ENCODE data around the gene PTPRN2.
"Not testable (repeated sequence)": the region's sequence is repeated elsewhere in the genome, so short reads cannot be mapped to it uniquely, and the experiment has no call there.

PTPRN2 gene

GRCh38 chr7:158258411-158259130, 329.1 kb downstream of the PTPRN2 start:
- TF ChIP-seq ZFX (IDR thresholded peaks at IDR 0.05; ENCODE audit: borderline replicate concordance) (no peak), CTCF (IDR thresholded peaks at IDR 0.05) (no peak)
- no peak overlapping the region for H3K27ac ChIP-seq

GRCh38 chr7:158257516-158258410, 329.9 kb downstream of the PTPRN2 start:
- H3K27ac ChIP-seq = no peak overlapping the region
- TF ChIP-seq ZFX (IDR thresholded peaks at IDR 0.05; ENCODE audit: borderline replicate concordance) = no peak
- TF ChIP-seq CTCF (IDR thresholded peaks at IDR 0.05) = no peak

GRCh38 chr7:158257001-158257400, 330.6 kb downstream of the PTPRN2 start:
- TF ChIP-seq CTCF (IDR thresholded peaks at IDR 0.05) = no peak
- TF ChIP-seq ZFX (IDR thresholded peaks at IDR 0.05; ENCODE audit: borderline replicate concordance) = no peak
- H3K27ac ChIP-seq = no peak overlapping the region

- TF ChIP-seq ZFX (IDR thresholded peaks at IDR 0.05; ENCODE audit: borderline replicate concordance) (no peak), CTCF (IDR thresholded peaks at IDR 0.05) (no peak)
- no peak overlapping the region for H3K27ac ChIP-seq
Observed at GRCh38 chr7:158256091-158256816, 331.4 kb downstream of the PTPRN2 start.

- TF ChIP-seq ZFX (IDR thresholded peaks at IDR 0.05; ENCODE audit: borderline replicate concordance) = no peak
- no peak for TF ChIP-seq CTCF (IDR thresholded peaks at IDR 0.05)
- H3K27ac ChIP-seq = no peak overlapping the region
Observed at GRCh38 chr7:158255558-158255957, 332.1 kb downstream of the PTPRN2 start.

GRCh38 chr7:158255156-158255555, 332.5 kb downstream of the PTPRN2 start:
- TF ChIP-seq ZFX (IDR thresholded peaks at IDR 0.05; ENCODE audit: borderline replicate concordance) = no peak
- no peak for TF ChIP-seq CTCF (IDR thresholded peaks at IDR 0.05)
- H3K27ac ChIP-seq = no peak overlapping the region

GRCh38 chr7:158253670-158254045, 334.0 kb downstream of the PTPRN2 start:
- not testable (repeated sequence) for H3K27ac ChIP-seq
